Subcutaneous adipose tissue (tissue), 4 donors: Measurements from ENCODE around the gene KLHL14. TPM values are rescaled to one million over a fixed set of nuclear protein-coding genes. Genes with fewer than 3 reads are reported as not detected.

Experiments
- CTCF ChIP-seq: fragments of 450-650 bp; IDR thresholded peaks from one replicate; pipeline ENCODE4 v1.5.1; 2016; ENCODE audit warnings: low read depth, mild to moderate bottlenecking, control low read depth, antibody characterized with exemption, moderate library complexity
- small RNA-seq: library from RNA; depleted of rRNA; stranded (forward); fragments of <200 nt; gene quantifications from one replicate; pipeline ENCODE3, GENCODE V24; 2016
- total RNA-seq, 4 donors: library from RNA; depleted of rRNA; stranded (reverse); fragments of >200 nt; gene quantifications; one replicate each; pipeline ENCODE4 v1.1.0, GENCODE V29; 2016

KLHL14 gene
- total RNA-seq, 4 donors from 2014 or later: 0.16 to 0.38 (median 0.22) TPM; not detected in 1

GRCh38 chr18:32634876-32635431, 137.9 kb downstream of the KLHL14 start:
- no peak for TF ChIP-seq CTCF

- TF ChIP-seq CTCF: no peak
These were observed 142.7 kb downstream of the KLHL14 start for GRCh38 chr18:32629981-32630700.

- TF ChIP-seq CTCF: no peak
These were observed 143.5 kb downstream of the KLHL14 start for GRCh38 chr18:32629292-32629691.

- no peak for TF ChIP-seq CTCF
These were observed 148.6 kb downstream of the KLHL14 start for GRCh38 chr18:32624182-32624723.

GRCh38 chr18:32623563-32623962, 149.3 kb downstream of the KLHL14 start:
- no peak for TF ChIP-seq CTCF

Small RNA genes within 50 kb of the gene (small RNA-seq; reads per million reads assigned to genes)
- gene AC012123.2: not detected
